Hematopoietic multipotent progenitor cell (in vitro differentiated cells): ENCODE data around the gene FNIP2. TPM values are rescaled to one million over a fixed set of nuclear protein-coding genes. Genes with fewer than 3 reads are reported as not detected.
A peak's percentile ranks its signal among the peaks of the same experiment; 100 is the strongest.
"Not testable (repeated sequence)": the region's sequence is repeated elsewhere in the genome, so short reads cannot be mapped to it uniquely, and the experiment has no call there.

Experiments used
- DNase-seq, 3 donors: peaks; one replicate each; pipeline ENCODE4 v3.0.0-alpha.2; 2011 to 2015; ENCODE audit warnings: low read depth in 2 of 3, low spot score in 2 of 3
- total RNA-seq: library from RNA; depleted of rRNA; stranded (reverse); fragments of >200 nt; gene quantifications from one replicate; pipeline ENCODE4 v1.2.3, GENCODE V29; 2012

FNIP2 gene
- total RNA-seq, 1 donor: 9.4 TPM

GRCh38 chr4:158903079-158903456, 134.2 kb downstream of the FNIP2 start:
- no peak for DNase-seq

GRCh38 chr4:158903472-158904043, 134.7 kb downstream of the FNIP2 start:
- no peak for DNase-seq

GRCh38 chr4:158904815-158905214, 136.0 kb downstream of the FNIP2 start:
- DNase-seq: no peak

GRCh38 chr4:158906073-158906472, 137.2 kb downstream of the FNIP2 start:
- DNase-seq: peak in 1 of 3 donors; percentile 52

GRCh38 chr4:158912390-158912789, 143.6 kb downstream of the FNIP2 start:
- no peak for DNase-seq

- no peak for DNase-seq
These were observed 144.0 kb downstream of the FNIP2 start for GRCh38 chr4:158912806-158913205.

GRCh38 chr4:158913766-158914165, 144.9 kb downstream of the FNIP2 start:
- DNase-seq: no peak

- DNase-seq: no peak
These were observed 145.4 kb downstream of the FNIP2 start for GRCh38 chr4:158914218-158914617.

GRCh38 chr4:158915683-158916241, 146.9 kb downstream of the FNIP2 start:
- DNase-seq: no peak

GRCh38 chr4:158920452-158920996, 151.7 kb downstream of the FNIP2 start:
- peak in 1 of 3 donors; percentile 35 for DNase-seq

- not testable (repeated sequence) for DNase-seq
These were observed 158.9 kb downstream of the FNIP2 start for GRCh38 chr4:158927774-158928173.

- peak in 1 of 3 donors; percentile 37 for DNase-seq
These were observed 161.3 kb downstream of the FNIP2 start for GRCh38 chr4:158929939-158930638.

GRCh38 chr4:158930639-158930972, 161.8 kb downstream of the FNIP2 start:
- no peak for DNase-seq

GRCh38 chr4:158933236-158933635, 164.4 kb downstream of the FNIP2 start:
- DNase-seq: no peak

GRCh38 chr4:158934996-158935669, 166.3 kb downstream of the FNIP2 start:
- no peak for DNase-seq

GRCh38 chr4:158936238-158936637, 167.4 kb downstream of the FNIP2 start:
- no peak for DNase-seq

- no peak for DNase-seq
These were observed 169.6 kb downstream of the FNIP2 start for GRCh38 chr4:158938220-158939044.

GRCh38 chr4:158940271-158940670, 171.4 kb downstream of the FNIP2 start:
- DNase-seq: no peak

GRCh38 chr4:158941321-158941720, 172.5 kb downstream of the FNIP2 start:
- DNase-seq: no peak

- no peak for DNase-seq
These were observed 173.1 kb downstream of the FNIP2 start for GRCh38 chr4:158941895-158942294.
